Large intestine (tissue), 3 donors: ENCODE results near the gene TARS1. TPM values are rescaled to one million over a fixed set of nuclear protein-coding genes. Genes with fewer than 3 reads are reported as not detected.

Experiments
- DNase-seq, 2 donors: peaks; one replicate each; pipeline versions ENCODE4 v3.0.0 to v3.0.0-alpha.2; 2013
- H3K27ac ChIP-seq: one replicate; pipeline ENCODE4 v1.5.1; 2013; ENCODE audit warnings: low read length
- H3K27me3 ChIP-seq: 2 replicates; pipeline ENCODE4 v1.6.1; 2013; ENCODE audit warnings: low read length; ENCODE audit not compliant: control insufficient read depth, insufficient read depth
- H3K36me3 ChIP-seq: 2 replicates; pipeline ENCODE4 v1.6.1; 2013; ENCODE audit warnings: low read length; ENCODE audit not compliant: control insufficient read depth, insufficient read depth
- H3K4me1 ChIP-seq: one replicate; pipeline ENCODE4 v1.6.1; 2013; ENCODE audit warnings: low read length; ENCODE audit not compliant: control insufficient read depth, insufficient read depth
- H3K4me3 ChIP-seq: one replicate; pipeline ENCODE4 v1.5.1; 2013; ENCODE audit warnings: low read length
- H3K9me3 ChIP-seq: one replicate; pipeline ENCODE4 v1.6.1; 2013; ENCODE audit warnings: mild to moderate bottlenecking, low read depth, low read length, moderate library complexity; ENCODE audit not compliant: control insufficient read depth
- WGBS: methylation state at CpG from one replicate; pipeline ENCODE4 v1.1.5; 2013; ENCODE audit warnings: low lambda C conversion rate; ENCODE audit not compliant: insufficient coverage; 5-methylcytosine and 5-hydroxymethylcytosine counted together
- polyA plus RNA-seq: library from polyadenylated mRNA; unstranded; fragments of 120-200 nt; gene quantifications from one replicate; pipeline ENCODE4 v1.2.1, GENCODE V29; 2013

The TARS1 gene
- polyA plus RNA-seq, 1 donor = 75.9 TPM

GRCh38 chr5:33462456-33462855, 21.7 kb downstream of the TARS1 start:
- Histone ChIP-seq H3K27me3 (no peaks in the 10 kb centered on the region), H3K4me1 (no peaks in the 10 kb centered on the region), H3K4me3 (no peak overlapping the region), H3K9me3 (no peaks in the 10 kb centered on the region), H3K27ac (no peak overlapping the region), H3K36me3 (peaks cover 83% of the 10 kb centered on the region)
- WGBS = 86% methylated on average over 1 of the region's 3 CpGs
- no peak for DNase-seq

GRCh38 chr5:33465120-33465519, 24.4 kb downstream of the TARS1 start:
- H3K27me3 ChIP-seq = no peaks in the 10 kb centered on the region
- no peaks in the 10 kb centered on the region for H3K9me3 ChIP-seq
- no peak overlapping the region for H3K27ac ChIP-seq
- H3K4me3 ChIP-seq = no peak overlapping the region
- H3K36me3 ChIP-seq = peaks cover 81% of the 10 kb centered on the region
- H3K4me1 ChIP-seq = no peaks in the 10 kb centered on the region
- no CpG with 5 or more reads among the region's 3 CpGs for WGBS
- DNase-seq = no peak

GRCh38 chr5:33468775-33469435, 28.1 kb downstream of the TARS1 start:
- peaks cover 67% of the 10 kb centered on the region for H3K36me3 ChIP-seq
- H3K9me3 ChIP-seq = no peaks in the 10 kb centered on the region
- DNase-seq = no peak
- no peaks in the 10 kb centered on the region for H3K27me3 ChIP-seq
- no peak overlapping the region for H3K27ac ChIP-seq
- no CpG with 5 or more reads among the region's 9 CpGs for WGBS
- H3K4me3 ChIP-seq = no peak overlapping the region
- no peaks in the 10 kb centered on the region for H3K4me1 ChIP-seq

- Histone ChIP-seq H3K4me3 (no peak overlapping the region), H3K27ac (no peak overlapping the region), H3K36me3 (peaks cover 72% of the 10 kb centered on the region), H3K27me3 (no peaks in the 10 kb centered on the region), H3K4me1 (no peaks in the 10 kb centered on the region), H3K9me3 (no peaks in the 10 kb centered on the region)
- WGBS = 100% methylated on average over 1 of the region's 3 CpGs
- no peak for DNase-seq
Measured at GRCh38 chr5:33470544-33470943, 29.8 kb downstream of the TARS1 start.

- WGBS = 0% methylated on average over 1 of the region's 2 CpGs
- Histone ChIP-seq H3K36me3 (peaks cover 65% of the 10 kb centered on the region), H3K27me3 (no peaks in the 10 kb centered on the region), H3K4me1 (no peaks in the 10 kb centered on the region), H3K9me3 (no peaks in the 10 kb centered on the region), H3K4me3 (no peak overlapping the region), H3K27ac (no peak overlapping the region)
- DNase-seq = no peak
Measured at GRCh38 chr5:33472805-33473409, 32.1 kb downstream of the TARS1 start.

- H3K27me3 ChIP-seq = no peaks in the 10 kb centered on the region
- H3K4me3 ChIP-seq = no peak overlapping the region
- no peak for DNase-seq
- no peaks in the 10 kb centered on the region for H3K4me1 ChIP-seq
- no peaks in the 10 kb centered on the region for H3K9me3 ChIP-seq
- H3K27ac ChIP-seq = no peak overlapping the region
- no CpG with 5 or more reads among the region's 2 CpGs for WGBS
- peaks cover 56% of the 10 kb centered on the region for H3K36me3 ChIP-seq
Measured at GRCh38 chr5:33474004-33474403, 33.2 kb downstream of the TARS1 start.

GRCh38 chr5:33474931-33475499, 34.2 kb downstream of the TARS1 start:
- no peaks in the 10 kb centered on the region for H3K27me3 ChIP-seq
- no peak for DNase-seq
- H3K36me3 ChIP-seq = peaks cover 48% of the 10 kb centered on the region
- H3K27ac ChIP-seq = no peak overlapping the region
- H3K9me3 ChIP-seq = no peaks in the 10 kb centered on the region
- WGBS = 100% methylated on average over 3 of the region's 3 CpGs
- no peak overlapping the region for H3K4me3 ChIP-seq
- no peaks in the 10 kb centered on the region for H3K4me1 ChIP-seq

- no peak for DNase-seq
- H3K9me3 ChIP-seq = no peaks in the 10 kb centered on the region
- no peak overlapping the region for H3K27ac ChIP-seq
- WGBS = 100% methylated on average over 1 of the region's 5 CpGs
- no peaks in the 10 kb centered on the region for H3K4me1 ChIP-seq
- no peak overlapping the region for H3K4me3 ChIP-seq
- no peaks in the 10 kb centered on the region for H3K27me3 ChIP-seq
- peaks cover 44% of the 10 kb centered on the region for H3K36me3 ChIP-seq
Measured at GRCh38 chr5:33475706-33476105, 34.9 kb downstream of the TARS1 start.

GRCh38 chr5:33476992-33477391, 36.2 kb downstream of the TARS1 start:
- H3K4me3 ChIP-seq = no peak overlapping the region
- H3K36me3 ChIP-seq = peaks cover 36% of the 10 kb centered on the region
- H3K27me3 ChIP-seq = no peaks in the 10 kb centered on the region
- no peaks in the 10 kb centered on the region for H3K4me1 ChIP-seq
- no CpG with 5 or more reads among the region's 3 CpGs for WGBS
- no peak for DNase-seq
- H3K9me3 ChIP-seq = no peaks in the 10 kb centered on the region
- no peak overlapping the region for H3K27ac ChIP-seq

GRCh38 chr5:33477816-33478215, 37.1 kb downstream of the TARS1 start:
- no CpG with 5 or more reads among the region's 2 CpGs for WGBS
- no peak overlapping the region for H3K4me3 ChIP-seq
- no peaks in the 10 kb centered on the region for H3K27me3 ChIP-seq
- DNase-seq = no peak
- H3K4me1 ChIP-seq = no peaks in the 10 kb centered on the region
- no peaks in the 10 kb centered on the region for H3K9me3 ChIP-seq
- peaks cover 32% of the 10 kb centered on the region for H3K36me3 ChIP-seq
- no peak overlapping the region for H3K27ac ChIP-seq
